ENCODE results near the gene PRUNE2.
"Not testable (repeated sequence)": the region's sequence is repeated elsewhere in the genome, so short reads cannot be mapped to it uniquely, and the experiment has no call there.

The PRUNE2 gene

GRCh38 chr9:76693912-76694311 is 212.0 kb downstream of the PRUNE2 start:
- no peak for DNase-seq (ENCODE audit: low read depth)

- no peak for DNase-seq (ENCODE audit: low read depth)
Measured at GRCh38 chr9:76692458-76693129, 213.3 kb downstream of the PRUNE2 start.

DNA sequence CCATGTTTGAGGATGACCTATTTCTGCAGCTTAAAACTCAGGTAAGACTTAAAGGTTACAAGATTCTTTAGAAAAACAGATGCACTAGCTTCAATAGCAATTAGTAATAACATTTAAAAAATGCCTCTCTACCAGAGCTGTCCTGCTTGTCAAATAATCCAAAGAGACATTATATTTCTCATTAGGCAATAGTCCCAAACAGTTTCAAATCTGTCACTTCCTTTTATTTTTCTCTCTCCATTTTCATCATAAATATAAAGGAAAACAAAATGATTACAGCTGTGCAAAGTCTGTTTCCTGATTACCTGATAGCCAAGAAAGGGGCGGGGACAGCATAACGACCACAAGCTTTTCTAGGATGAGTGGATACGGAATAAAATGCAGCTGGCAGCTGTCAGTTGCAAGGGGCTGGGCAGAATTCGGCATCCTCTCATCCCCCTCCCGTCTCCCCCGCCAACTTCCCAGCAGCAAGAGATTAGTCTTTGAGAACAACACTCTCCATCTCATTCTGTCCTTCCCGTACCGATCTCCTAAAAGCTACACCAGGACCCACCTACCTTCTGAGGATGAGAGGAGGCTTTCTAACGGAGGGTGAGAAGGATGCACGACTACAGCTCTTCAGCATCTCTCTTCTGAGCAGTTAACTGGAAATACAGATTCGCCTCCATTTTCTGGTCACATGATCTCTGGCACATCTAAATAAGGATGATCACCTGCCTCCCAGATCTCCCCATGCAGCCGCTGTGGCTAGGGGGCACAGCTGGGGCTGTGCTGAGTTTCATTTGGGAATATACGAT is 214.2 kb downstream of the PRUNE2 start:
- DNase-seq (ENCODE audit: low read depth) = no peak

DNA sequence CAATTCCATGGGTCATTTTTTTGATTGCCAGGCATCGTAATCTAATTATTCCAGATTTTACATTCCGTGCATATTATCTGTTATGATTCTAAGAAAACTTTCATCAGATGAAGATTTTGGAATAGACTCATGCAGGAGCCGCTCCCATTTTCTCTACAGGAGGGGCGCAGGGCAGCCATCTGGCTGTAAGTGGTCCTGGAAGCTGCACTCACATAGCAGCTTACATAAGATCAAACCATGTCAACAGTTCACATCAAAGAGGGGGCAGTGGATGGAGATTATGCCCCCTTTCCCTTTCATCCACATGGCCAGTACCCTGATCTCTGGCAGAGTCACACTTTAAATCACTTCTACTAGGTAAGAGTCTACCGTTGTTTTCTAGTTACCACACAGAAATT is 214.9 kb downstream of the PRUNE2 start:
- no peak for DNase-seq (ENCODE audit: low read depth)

- DNase-seq (ENCODE audit: low read depth) = no peak
Measured at GRCh38 chr9:76690246-76690972, 215.5 kb downstream of the PRUNE2 start.

DNA sequence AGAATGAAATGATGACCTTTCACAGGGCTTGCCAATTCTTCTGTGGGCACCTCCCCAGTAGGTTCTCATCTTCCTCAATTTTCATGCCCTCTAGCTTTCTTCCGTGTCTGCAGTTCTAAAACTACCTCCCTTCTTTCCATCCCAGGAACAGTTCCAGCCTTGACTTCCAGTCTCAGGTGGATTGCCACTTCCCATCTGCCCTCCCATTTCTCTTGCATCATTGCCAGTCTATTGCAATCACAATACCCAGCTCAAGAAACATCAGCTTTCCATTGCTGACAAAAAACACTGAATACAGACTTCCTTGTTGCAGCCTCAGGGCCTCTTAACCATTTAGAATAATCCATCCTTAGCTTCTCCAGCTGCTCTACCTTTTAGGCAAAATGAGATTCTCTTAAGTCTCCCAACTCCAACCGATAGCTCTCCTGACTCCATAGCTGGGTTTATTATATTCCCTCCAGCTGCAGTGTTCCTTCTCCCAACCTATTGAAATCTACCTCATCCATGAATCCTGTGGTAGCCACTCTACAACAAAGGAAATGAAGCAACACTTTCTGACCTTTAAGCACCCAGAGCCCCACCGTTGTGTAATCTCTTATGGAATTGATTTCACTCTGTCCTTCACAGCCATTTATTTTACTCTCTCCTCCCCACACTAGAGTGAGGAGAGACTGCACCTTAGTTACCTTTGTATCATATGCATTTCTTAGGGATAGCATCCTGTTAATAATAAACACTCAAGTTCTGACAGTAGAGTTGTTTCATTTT is 217.3 kb downstream of the PRUNE2 start:
- no peak for DNase-seq (ENCODE audit: low read depth)

- DNase-seq (ENCODE audit: low read depth) = peak; percentile 50
Measured at GRCh38 chr9:76687861-76688391, 218.0 kb downstream of the PRUNE2 start.

- no peak for DNase-seq (ENCODE audit: low read depth)
Measured at GRCh38 chr9:76686756-76687155, 219.2 kb downstream of the PRUNE2 start.

GRCh38 chr9:76684213-76684612 is 221.7 kb downstream of the PRUNE2 start:
- DNase-seq (ENCODE audit: low read depth) = no peak

DNA sequence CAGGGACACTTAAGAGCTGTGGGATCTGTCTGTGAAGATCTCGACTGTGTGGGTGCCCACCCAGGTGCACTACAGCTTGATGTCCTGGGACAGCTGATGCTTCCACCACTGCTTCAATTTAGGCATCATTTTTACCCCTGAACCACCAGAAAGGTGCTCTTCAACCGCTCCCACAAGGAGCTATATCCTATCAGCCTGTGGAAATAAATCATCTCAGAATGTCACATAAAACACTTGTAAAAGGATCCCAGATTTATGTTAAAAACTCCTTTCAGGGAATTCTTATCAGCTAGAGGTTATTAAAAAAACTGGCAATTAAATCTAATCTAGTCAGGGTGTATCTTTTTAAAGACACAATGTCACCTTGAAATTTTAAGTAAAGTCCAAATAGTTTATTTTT is 224.4 kb downstream of the PRUNE2 start:
- DNase-seq (ENCODE audit: low read depth) = no peak

GRCh38 chr9:76680716-76681425 is 225.0 kb downstream of the PRUNE2 start:
- no peak for DNase-seq (ENCODE audit: low read depth)

DNA sequence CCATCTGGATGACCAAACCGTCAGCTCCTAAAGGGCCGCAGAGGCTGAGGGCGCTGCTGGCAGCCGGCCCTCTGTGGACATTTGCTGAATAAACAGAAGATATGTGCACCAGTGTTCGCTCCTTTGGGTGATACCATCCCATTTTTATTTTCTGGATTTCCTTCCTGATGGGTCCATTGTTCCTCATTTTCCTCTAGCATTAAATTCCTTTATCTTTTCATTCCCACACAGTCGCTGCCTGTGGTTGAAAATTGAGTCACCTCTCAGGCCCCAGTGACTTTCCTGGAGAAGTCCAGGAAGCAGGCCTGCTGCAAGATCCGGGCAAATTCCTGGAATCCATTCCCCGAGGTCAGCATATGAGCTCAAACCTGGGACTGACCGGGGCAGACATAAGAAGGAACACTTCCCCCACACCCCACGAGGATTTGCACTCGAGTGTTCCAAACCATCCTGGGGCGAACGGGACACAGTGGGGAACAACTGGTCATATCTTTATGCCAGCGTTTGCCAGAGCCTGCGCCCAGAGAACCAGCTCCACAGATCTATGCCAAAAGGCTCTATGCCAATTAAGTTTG is 228.3 kb downstream of the PRUNE2 start:
- DNase-seq (ENCODE audit: low read depth) = no peak

GRCh38 chr9:76676857-76677256 is 229.1 kb downstream of the PRUNE2 start:
- DNase-seq (ENCODE audit: low read depth) = no peak

DNA sequence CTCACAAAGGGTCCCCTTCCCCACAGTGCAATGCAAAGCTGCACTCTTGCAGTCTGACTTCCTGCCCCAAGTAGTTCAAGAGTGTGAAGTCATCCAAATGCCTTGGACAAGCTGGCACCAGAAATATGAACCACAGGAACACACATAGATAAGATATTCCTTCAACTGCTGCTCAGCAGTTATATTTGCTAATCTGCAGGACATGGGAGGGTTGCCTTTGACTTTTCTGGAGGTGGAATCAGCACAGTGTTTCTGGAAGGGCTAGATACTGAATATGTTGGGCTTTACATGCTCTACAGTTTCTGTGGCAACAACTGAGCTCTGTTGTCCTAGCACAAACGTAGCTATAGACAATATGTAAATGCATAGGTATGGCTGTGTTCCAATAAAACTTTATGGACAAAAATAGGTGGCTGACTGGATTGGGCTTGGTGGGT is 238.4 kb downstream of the PRUNE2 start:
- DNase-seq (ENCODE audit: low read depth) = no peak

DNA sequence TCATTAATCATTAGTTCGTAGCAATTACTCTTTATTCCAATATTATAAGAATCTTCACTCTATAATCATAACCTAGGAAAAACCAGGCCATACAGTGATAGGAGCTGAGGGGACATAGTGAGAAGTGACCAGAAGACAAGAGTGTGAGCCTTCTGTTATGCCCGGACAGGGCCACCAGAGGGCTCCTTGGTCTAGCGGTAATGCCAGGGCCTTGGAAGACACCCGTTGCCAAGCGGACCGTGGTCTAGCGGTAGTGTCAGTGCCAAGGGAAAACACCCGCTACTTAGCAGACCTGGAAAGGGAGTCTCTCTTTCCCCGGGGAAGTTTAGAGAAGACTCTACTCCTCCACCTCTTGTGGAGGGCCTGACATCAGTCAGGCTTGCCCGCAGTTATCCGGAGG is 239.9 kb downstream of the PRUNE2 start:
- DNase-seq (ENCODE audit: low read depth) = not testable (repeated sequence)

- no peak for DNase-seq (ENCODE audit: low read depth)
Measured at GRCh38 chr9:76665458-76665857, 240.5 kb downstream of the PRUNE2 start.

DNA sequence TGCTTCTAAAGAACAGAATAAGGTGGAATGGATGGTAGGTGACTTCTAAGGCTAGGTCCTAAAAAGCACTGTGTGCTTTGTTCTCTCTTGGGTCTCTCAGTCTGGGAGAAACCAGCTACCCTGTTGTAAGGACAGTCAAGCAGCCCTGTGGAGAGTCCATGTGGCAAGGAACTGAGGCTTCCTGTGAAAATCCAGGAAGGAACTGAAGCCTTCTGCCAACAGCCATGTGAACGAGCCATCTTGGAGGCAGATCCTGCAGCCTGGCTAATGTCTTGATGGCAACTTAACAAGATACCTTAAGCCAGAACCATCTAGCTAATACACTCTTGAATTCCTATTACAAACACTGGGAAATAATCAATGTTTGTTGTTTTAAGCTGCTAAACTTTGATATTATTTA is 241.8 kb downstream of the PRUNE2 start:
- no peak for DNase-seq (ENCODE audit: low read depth)

DNA sequence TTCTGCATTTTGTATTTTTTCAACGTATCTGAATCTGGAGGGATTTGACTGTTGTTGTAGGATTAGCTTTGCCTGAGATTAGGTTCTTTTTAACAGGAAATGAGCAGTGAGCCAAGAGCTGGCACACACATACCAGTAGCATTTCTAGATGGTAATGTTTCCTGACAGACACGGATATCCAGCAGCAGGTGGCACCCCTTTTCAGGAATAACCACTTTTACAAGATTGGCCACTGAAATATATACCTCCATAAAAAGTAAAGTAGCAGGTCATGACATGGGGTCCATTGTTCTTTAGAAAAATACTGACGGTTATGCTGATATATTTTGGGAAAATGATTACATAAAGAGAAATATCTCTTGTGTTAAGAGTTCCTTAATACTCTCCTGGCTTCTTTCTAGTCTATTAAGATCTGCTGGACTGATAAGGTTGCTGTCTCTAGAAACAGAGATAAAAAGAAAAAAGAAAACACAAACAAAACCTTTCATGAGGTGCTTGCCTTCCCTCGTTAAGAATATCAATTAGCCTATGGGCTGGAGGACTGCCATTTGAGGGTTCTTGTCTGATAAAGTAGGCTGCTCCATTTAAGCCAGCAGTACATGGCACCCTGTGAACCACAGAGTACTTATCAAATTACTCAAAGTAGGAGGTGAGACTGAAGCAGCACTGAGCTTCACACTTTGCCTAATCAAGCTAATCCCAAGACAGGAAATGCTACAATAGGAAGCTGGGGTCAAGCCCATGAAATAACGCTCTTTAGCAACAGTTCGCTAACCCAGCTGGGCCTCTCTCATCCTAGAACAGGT is 243.2 kb downstream of the PRUNE2 start:
- no peak for DNase-seq (ENCODE audit: low read depth)

DNA sequence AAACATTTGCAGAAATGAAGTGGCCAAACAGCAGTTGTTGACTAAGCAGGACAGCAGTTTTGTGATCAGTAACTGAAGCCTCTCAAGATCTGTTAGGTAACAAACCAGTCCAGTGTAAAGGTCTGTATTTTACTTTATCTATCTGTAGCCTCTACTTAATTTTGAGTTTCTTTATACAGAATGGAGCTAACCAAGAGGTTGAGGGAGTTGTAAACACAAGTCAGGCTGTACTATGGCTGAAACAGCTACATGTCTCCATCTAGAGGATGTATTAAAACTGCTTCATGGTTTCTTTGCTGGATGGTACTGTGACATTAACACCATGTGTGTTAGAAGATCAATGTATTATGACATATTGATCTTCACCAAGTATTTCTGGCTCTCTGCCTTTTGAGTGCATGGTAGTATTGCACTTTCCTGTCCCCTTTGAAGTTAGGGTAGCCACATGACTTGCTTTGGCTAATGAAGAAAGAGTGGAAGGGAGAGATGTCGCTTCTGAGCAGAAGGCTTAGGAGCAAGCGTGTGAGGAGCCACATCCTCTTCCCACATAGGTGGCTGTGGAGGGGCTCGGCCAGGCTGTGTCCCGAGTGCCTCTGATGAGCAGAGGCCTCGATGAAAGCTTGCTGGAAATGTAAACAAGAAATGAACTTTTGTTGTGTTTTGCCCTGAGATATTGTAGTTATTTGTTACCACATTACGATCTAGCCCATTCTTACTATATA is 247.2 kb downstream of the PRUNE2 start:
- DNase-seq (ENCODE audit: low read depth) = no peak
